Gastroesophageal sphincter (tissue), 4 donors: ENCODE data around the gene CACNG3. TPM values are rescaled to one million over a fixed set of nuclear protein-coding genes. Genes with fewer than 3 reads are reported as not detected.

Experiments
- ATAC-seq: fragments of 150-250 bp; one replicate; pipeline ENCODE4 v1.9.1; 2016; ENCODE audit warnings: mild to moderate bottlenecking, moderate library complexity
- H3K27ac ChIP-seq, 4 donors: fragments of 200-600 bp; sonication (generic) in 3 of 4; 1 replicate in 3 of 4; 2 replicates in 1 of 4; pipeline ENCODE4 v1.5.1; 2016 to 2019
- H3K27me3 ChIP-seq: fragments of 200-600 bp; sonication (generic); one replicate; pipeline ENCODE4 v1.5.1; 2019
- H3K36me3 ChIP-seq, 2 donors: fragments of 200-600 bp; sonication (generic); one replicate each; pipeline ENCODE4 v1.5.1; 2019; ENCODE audit warnings: control low read depth in 1 of 2
- H3K4me1 ChIP-seq, 3 donors: fragments of 200-600 bp; sonication (generic); 1 replicate in 2 of 3; 2 replicates in 1 of 3; pipeline ENCODE4 v1.5.1; 2016 to 2019; ENCODE audit warnings: control low read depth in 2 of 3
- H3K4me3 ChIP-seq, 2 donors: fragments of 200-600 bp; sonication (generic); one replicate each; pipeline ENCODE4 v1.5.1; 2019; ENCODE audit warnings: mild to moderate bottlenecking in 1 of 2, moderate library complexity in 1 of 2
- H3K9me3 ChIP-seq, 3 donors: fragments of 200-600 bp; sonication (generic); one replicate each; pipeline ENCODE4 v1.5.1; 2017 to 2019; ENCODE audit warnings: control low read depth in 2 of 3
- CTCF ChIP-seq, 4 experiments: fragments of 200-600 bp in 2 of 4; fragments of 450-650 bp in 2 of 4; sonication (generic) in 1 of 4; IDR thresholded peaks; one replicate each; pipeline ENCODE4 v1.5.1; 2017 to 2019; ENCODE audit warnings: antibody characterized with exemption in 4 of 4, mild to moderate bottlenecking in 2 of 4, moderate library complexity in 2 of 4
- EP300 ChIP-seq: sonication (generic); formaldehyde crosslinking; IDR thresholded peaks from one replicate; pipeline ENCODE4 v1.6.1; 2017; ENCODE audit warnings: antibody characterized with exemption, mild to moderate bottlenecking
- POLR2A ChIP-seq, 2 donors: fragments of 450-650 bp; IDR thresholded peaks; one replicate each; pipeline ENCODE4 v1.6.1; 2017; ENCODE audit warnings: antibody characterized with exemption in 2 of 2, mild to moderate bottlenecking in 2 of 2, moderate library complexity in 1 of 2
- POLR2AphosphoS5 ChIP-seq: sonication (generic); formaldehyde crosslinking; IDR thresholded peaks from one replicate; pipeline ENCODE4 v1.6.1; 2017; ENCODE audit warnings: antibody characterized with exemption
- whole genome bisulfite sequencing, 2 donors: methylation state at CpG; one replicate each; pipeline ENCODE4 v1.1.5; 2018; ENCODE audit warnings: low coverage in 1 of 2; 5-methylcytosine and 5-hydroxymethylcytosine counted together
- total RNA-seq, 4 donors: library from RNA; depleted of rRNA; stranded (reverse); fragments of >200 nt; gene quantifications; one replicate each; pipeline ENCODE4 v1.1.0, GENCODE V29; 2016

The CACNG3 gene
- total RNA-seq, 4 donors from 2014 or later, result not detected

DNA sequence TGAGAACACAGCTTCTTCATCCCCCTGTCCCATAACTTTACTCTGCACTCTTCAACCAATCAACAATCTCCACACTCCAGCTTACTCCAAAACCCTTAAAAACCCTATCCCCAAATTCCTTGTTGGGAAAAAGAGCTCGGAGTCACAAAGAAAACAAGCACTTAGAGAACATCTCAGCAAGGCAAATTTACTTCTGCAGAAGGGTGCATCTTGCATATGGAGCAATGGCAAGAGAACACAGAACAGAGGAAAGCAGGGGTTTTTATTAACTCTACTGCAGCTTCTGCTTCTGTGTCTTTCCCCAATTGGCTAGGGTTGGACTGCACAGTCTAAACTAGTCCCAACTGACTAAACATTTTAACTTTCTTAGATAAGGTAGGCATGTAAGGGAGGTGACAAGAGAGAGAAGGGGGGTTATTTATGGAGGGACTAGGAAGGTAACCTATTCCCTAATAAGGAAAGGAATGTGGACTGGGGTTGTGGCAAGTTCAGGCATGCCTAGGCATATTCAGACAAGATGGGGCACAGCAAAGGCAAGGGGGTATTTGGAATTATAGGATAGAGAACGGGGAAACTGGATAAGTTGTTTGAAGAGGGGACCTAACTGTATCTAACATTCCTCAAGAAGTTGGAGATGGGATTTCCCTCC lies 125.5 kb downstream of the CACNG3 start:
- H3K4me1 ChIP-seq, result no peaks in the 10 kb centered on the region
- TF ChIP-seq EP300 (no peak), CTCF (IDR thresholded peaks at IDR 0.05) (no peak), POLR2AphosphoS5 (no peak), POLR2A (IDR thresholded peaks at IDR 0.05) (no peak)
- no peak overlapping the region for H3K27ac ChIP-seq
- 62 to 80% methylated on average over 2 of the region's 2 CpGs for WGBS, 2 donors
- no peak overlapping the region for H3K4me3 ChIP-seq
- H3K36me3 ChIP-seq, result no peaks in the 10 kb centered on the region
- H3K27me3 ChIP-seq, result no peaks in the 10 kb centered on the region
- ATAC-seq, result no peak
- H3K9me3 ChIP-seq, result peaks cover 0 to 65% (median 0%) of the 10 kb centered on the region in 3 donors

- no peak for ATAC-seq
- no peak overlapping the region for H3K4me3 ChIP-seq
- no peaks in the 10 kb centered on the region for H3K36me3 ChIP-seq
- H3K27ac ChIP-seq, result no peak overlapping the region
- no peaks in the 10 kb centered on the region for H3K27me3 ChIP-seq
- no peak for TF ChIP-seq EP300
- no peak for TF ChIP-seq CTCF (IDR thresholded peaks at IDR 0.05)
- TF ChIP-seq POLR2AphosphoS5, result no peak
- no peak for TF ChIP-seq POLR2A (IDR thresholded peaks at IDR 0.05)
- WGBS, 2 donors, result 5 to 16% methylated on average over 3 to 5 of the region's 5 CpGs
- H3K9me3 ChIP-seq, result peaks cover 0 to 60% (median 0%) of the 10 kb centered on the region in 3 donors
- H3K4me1 ChIP-seq, result no peaks in the 10 kb centered on the region
Measured at GRCh38 chr16:24382762-24383407, 126.8 kb downstream of the CACNG3 start.

GRCh38 chr16:24394341-24394740 lies 138.2 kb downstream of the CACNG3 start:
- Histone ChIP-seq H3K9me3 (no peaks in the 10 kb centered on the region), H3K4me1 (no peaks in the 10 kb centered on the region), H3K27me3 (peaks cover 5% of the 10 kb centered on the region), H3K36me3 (no peaks in the 10 kb centered on the region), H3K4me3 (no peak overlapping the region), H3K27ac (no peak overlapping the region)
- 77 to 79% methylated on average over 8 of the region's 8 CpGs for WGBS, 2 donors
- TF ChIP-seq POLR2A (IDR thresholded peaks at IDR 0.05) (no peak), EP300 (no peak), CTCF (IDR thresholded peaks at IDR 0.05) (no peak), POLR2AphosphoS5 (no peak)
- ATAC-seq, result no peak

DNA sequence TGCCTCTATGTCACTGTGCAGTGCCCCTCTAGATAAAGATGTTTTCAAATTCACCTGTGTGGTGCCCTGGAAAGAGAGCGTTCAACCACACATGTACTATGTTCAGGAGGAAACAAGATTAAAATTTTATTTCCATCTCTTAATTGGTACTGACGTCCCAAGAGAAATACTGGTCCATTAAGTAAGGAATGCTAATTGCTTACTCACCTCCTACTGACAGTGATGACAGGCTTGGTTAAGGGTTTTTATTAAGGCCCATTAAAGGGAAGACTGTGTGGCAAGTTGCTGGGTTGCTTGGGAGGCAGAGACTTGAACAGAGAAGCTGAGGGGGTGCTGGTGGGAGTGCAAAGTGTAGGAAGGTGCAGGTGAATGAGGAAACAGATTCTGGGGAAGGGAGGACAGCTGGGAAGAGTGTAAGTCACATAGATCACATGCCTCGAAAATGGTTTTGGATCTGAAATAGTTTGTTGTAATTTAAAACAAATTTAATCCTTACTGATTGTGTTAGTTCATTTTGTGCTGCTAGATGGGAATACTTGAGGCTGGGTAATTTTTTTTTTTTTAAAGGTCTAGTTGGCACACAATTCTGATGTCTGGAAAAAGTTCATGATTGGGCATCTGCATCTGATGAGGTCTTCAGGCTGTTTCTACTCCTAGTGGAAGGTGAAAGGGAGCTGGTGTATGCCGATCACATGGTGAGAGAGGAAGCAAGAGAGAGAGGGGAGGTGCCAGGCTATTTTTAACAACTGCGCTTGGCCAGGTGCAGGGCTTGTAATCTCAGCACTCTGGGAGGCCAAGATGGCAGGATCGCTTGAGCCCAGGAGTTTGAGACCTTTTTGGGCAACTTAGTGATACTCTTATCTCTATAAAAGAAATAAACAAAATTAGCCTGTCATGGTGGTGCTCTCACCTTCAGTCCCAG lies 140.5 kb downstream of the CACNG3 start:
- WGBS, 2 donors, result 57 to 81% methylated on average over 2 to 6 of the region's 6 CpGs
- TF ChIP-seq CTCF (IDR thresholded peaks at IDR 0.05), result no peak
- no peak for TF ChIP-seq POLR2A (IDR thresholded peaks at IDR 0.05)
- no peak for TF ChIP-seq POLR2AphosphoS5
- TF ChIP-seq EP300, result no peak
- ATAC-seq, result no peak

More for the DNA sequence above, 140.5 kb downstream of the CACNG3 start:
- H3K4me1 ChIP-seq, result no peaks in the 10 kb centered on the region
- no peak overlapping the region for H3K4me3 ChIP-seq
- no peaks in the 10 kb centered on the region for H3K36me3 ChIP-seq
- no peaks in the 10 kb centered on the region for H3K9me3 ChIP-seq
- peaks cover 5% of the 10 kb centered on the region for H3K27me3 ChIP-seq
- H3K27ac ChIP-seq, result no peak overlapping the region
